Measurements from ENCODE around the gene HMCN2.

- TF ChIP-seq, protein P1, sequence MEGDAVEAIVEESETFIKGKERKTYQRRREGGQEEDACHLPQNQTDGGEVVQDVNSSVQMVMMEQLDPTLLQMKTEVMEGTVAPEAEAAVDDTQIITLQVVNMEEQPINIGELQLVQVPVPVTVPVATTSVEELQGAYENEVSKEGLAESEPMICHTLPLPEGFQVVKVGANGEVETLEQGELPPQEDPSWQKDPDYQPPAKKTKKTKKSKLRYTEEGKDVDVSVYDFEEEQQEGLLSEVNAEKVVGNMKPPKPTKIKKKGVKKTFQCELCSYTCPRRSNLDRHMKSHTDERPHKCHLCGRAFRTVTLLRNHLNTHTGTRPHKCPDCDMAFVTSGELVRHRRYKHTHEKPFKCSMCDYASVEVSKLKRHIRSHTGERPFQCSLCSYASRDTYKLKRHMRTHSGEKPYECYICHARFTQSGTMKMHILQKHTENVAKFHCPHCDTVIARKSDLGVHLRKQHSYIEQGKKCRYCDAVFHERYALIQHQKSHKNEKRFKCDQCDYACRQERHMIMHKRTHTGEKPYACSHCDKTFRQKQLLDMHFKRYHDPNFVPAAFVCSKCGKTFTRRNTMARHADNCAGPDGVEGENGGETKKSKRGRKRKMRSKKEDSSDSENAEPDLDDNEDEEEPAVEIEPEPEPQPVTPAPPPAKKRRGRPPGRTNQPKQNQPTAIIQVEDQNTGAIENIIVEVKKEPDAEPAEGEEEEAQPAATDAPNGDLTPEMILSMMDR (IDR thresholded peaks at IDR 0.05) = no peak
- no peak for TF ChIP-seq ZFX (IDR thresholded peaks at IDR 0.05; ENCODE audit: borderline replicate concordance)
Observed at GRCh38 chr9:130325921-130326320, 60.4 kb downstream of the HMCN2 start.

Measured in 22Rv1 (cell line).